ENCODE data around the gene HNF4A. TPM values are rescaled to one million over a fixed set of nuclear protein-coding genes. Genes with fewer than 3 reads are reported as not detected.

HNF4A gene
- polyA plus RNA-seq, result 0.68 TPM in 1 of 2 replicates, not detected in the other
- not detected in 2 replicates for polyA minus RNA-seq

GRCh38 chr20:44355498-44356352, at the start of gene HNF4A:
HNF4A (plus strand) TSS chr20:44355699; CDS start chr20:44355805, 106 bp downstream.
- Histone ChIP-seq H3K9ac (ENCODE audit: low read length) (no peak within 1 kb of the TSS), H3K4me3 (ENCODE audit: low read length) (no peak within 1 kb of the TSS), H3K9me3 (ENCODE audit: low read length) (no peaks in the 10 kb centered on the region), H3K9me2 (ENCODE audit: insufficient read depth, low read length) (no peaks in the 10 kb centered on the region), H3K27me3 (ENCODE audit: insufficient read depth, low read depth, low read length) (no peaks in the 10 kb centered on the region), H3K27ac (ENCODE audit: low read length) (no peak within 1 kb of the TSS), H3K79me2 (replicated peaks; ENCODE audit: insufficient read depth, low read length) (no peaks in the 10 kb centered on the region), H3K4me2 (ENCODE audit: low read length) (no peak within 1 kb of the TSS), H3K36me3 (ENCODE audit: insufficient read depth, low read length) (no peaks in the 10 kb centered on the region), H4K20me1 (ENCODE audit: insufficient read depth) (no peaks in the 10 kb centered on the region), H3F3A (ENCODE audit: insufficient read depth, low read length, poor library complexity, severe bottlenecking) (no peaks in the 10 kb centered on the region), H2AFZ (ENCODE audit: low read depth, low read length) (no peak within 1 kb of the TSS)
- TF ChIP-seq RAD21 (conservative IDR thresholded peaks at IDR 0.05), result no peak
- TF ChIP-seq SMC3 (conservative IDR thresholded peaks at IDR 0.05; ENCODE audit: poor library complexity), result no peak
- no peak for TF ChIP-seq EP300 (conservative IDR thresholded peaks at IDR 0.05; ENCODE audit: poor library complexity, severe bottlenecking)

GRCh38 chr20:44306927-44307326, 48.6 kb upstream of the HNF4A start:
- Histone ChIP-seq H2AFZ (ENCODE audit: low read depth, low read length) (no peak overlapping the region), H3K79me2 (replicated peaks; ENCODE audit: insufficient read depth, low read length) (peaks cover 4% of the 10 kb centered on the region)

More at GRCh38 chr20:44306927-44307326, 48.6 kb upstream of the HNF4A start:
- Histone ChIP-seq H3K9me3 (ENCODE audit: low read length) (no peaks in the 10 kb centered on the region), H3K4me2 (ENCODE audit: low read length) (no peak overlapping the region), H3K9ac (ENCODE audit: low read length) (no peak overlapping the region), H3K4me3 (ENCODE audit: low read length) (no peak overlapping the region), H3K27ac (ENCODE audit: low read length) (no peak overlapping the region), H3K27me3 (ENCODE audit: insufficient read depth, low read depth, low read length) (no peaks in the 10 kb centered on the region), H3K36me3 (ENCODE audit: insufficient read depth, low read length) (no peaks in the 10 kb centered on the region), H3K9me2 (ENCODE audit: insufficient read depth, low read length) (no peaks in the 10 kb centered on the region), H4K20me1 (ENCODE audit: insufficient read depth) (no peaks in the 10 kb centered on the region), H3F3A (ENCODE audit: insufficient read depth, low read length, poor library complexity, severe bottlenecking) (no peaks in the 10 kb centered on the region)
- TF ChIP-seq EZH2 (IDR thresholded peaks at IDR 0.05; ENCODE audit: borderline replicate concordance, insufficient read depth, low read length, poor library complexity, severe bottlenecking), result no peak
- no peak for TF ChIP-seq EP300 (conservative IDR thresholded peaks at IDR 0.05; ENCODE audit: poor library complexity, severe bottlenecking)
- TF ChIP-seq REST (IDR thresholded peaks at IDR 0.05; ENCODE audit: borderline replicate concordance), result no peak
